IPS-15b (cell line): Measurements from ENCODE around the gene TBC1D7.

Source experiments
- H3K27me3 ChIP-seq: one replicate; pipeline ENCODE4 v1.6.1; 2013; ENCODE audit warnings: low read length; ENCODE audit not compliant: control insufficient read depth, insufficient read depth
- H3K36me3 ChIP-seq: one replicate; pipeline ENCODE4 v1.6.1; 2013; ENCODE audit warnings: low read length; ENCODE audit not compliant: control insufficient read depth, insufficient read depth
- H3K4me1 ChIP-seq: one replicate; pipeline ENCODE4 v1.6.1; 2013; ENCODE audit warnings: mild to moderate bottlenecking, low read length; ENCODE audit not compliant: control insufficient read depth, insufficient read depth
- H3K4me3 ChIP-seq: one replicate; pipeline ENCODE4 v1.5.1; 2013; ENCODE audit warnings: low read depth, low read length
- H3K9ac ChIP-seq: one replicate; pipeline ENCODE4 v1.6.1; 2013; ENCODE audit warnings: low read depth, mild to moderate bottlenecking, low read length
- H3K9me3 ChIP-seq: one replicate; pipeline ENCODE4 v1.6.1; 2013; ENCODE audit warnings: mild to moderate bottlenecking, low read length; ENCODE audit not compliant: control insufficient read depth, insufficient read depth

The TBC1D7 gene

GRCh38 chr6:13328076-13328874 is at the start of gene TBC1D7:
Gene TBC1D7, minus strand, starts transcription at chr6:13328537. Its CDS starts 1,639 bp downstream, at chr6:13326898.
- H3K27me3 ChIP-seq: no peaks in the 10 kb centered on the region
- H3K9ac ChIP-seq: peak within 1 kb of the TSS; percentile 93
- peaks cover 5% of the 10 kb centered on the region for H3K36me3 ChIP-seq
- H3K9me3 ChIP-seq: no peaks in the 10 kb centered on the region
- H3K4me1 ChIP-seq: peaks cover 5% of the 10 kb centered on the region
- peak within 1 kb of the TSS; percentile 69 for H3K4me3 ChIP-seq

GRCh38 chr6:13377054-13377758 is 48.9 kb upstream of the TBC1D7 start:
- Histone ChIP-seq H3K9ac (no peak overlapping the region), H3K4me1 (peaks cover 7% of the 10 kb centered on the region), H3K4me3 (no peak overlapping the region), H3K27me3 (no peaks in the 10 kb centered on the region), H3K36me3 (no peaks in the 10 kb centered on the region), H3K9me3 (no peaks in the 10 kb centered on the region)

GRCh38 chr6:13375360-13375878 is 47.1 kb upstream of the TBC1D7 start:
- Histone ChIP-seq H3K4me1 (no peaks in the 10 kb centered on the region), H3K4me3 (no peak overlapping the region), H3K9ac (no peak overlapping the region), H3K36me3 (no peaks in the 10 kb centered on the region), H3K27me3 (no peaks in the 10 kb centered on the region), H3K9me3 (no peaks in the 10 kb centered on the region)

GRCh38 chr6:13373919-13374318 is 45.6 kb upstream of the TBC1D7 start:
- H3K36me3 ChIP-seq: no peaks in the 10 kb centered on the region
- no peaks in the 10 kb centered on the region for H3K27me3 ChIP-seq
- no peak overlapping the region for H3K9ac ChIP-seq
- no peak overlapping the region for H3K4me3 ChIP-seq
- H3K4me1 ChIP-seq: no peaks in the 10 kb centered on the region
- no peaks in the 10 kb centered on the region for H3K9me3 ChIP-seq

GRCh38 chr6:13373488-13373886 is 45.1 kb upstream of the TBC1D7 start:
- no peaks in the 10 kb centered on the region for H3K9me3 ChIP-seq
- no peaks in the 10 kb centered on the region for H3K27me3 ChIP-seq
- no peak overlapping the region for H3K9ac ChIP-seq
- no peak overlapping the region for H3K4me3 ChIP-seq
- no peaks in the 10 kb centered on the region for H3K4me1 ChIP-seq
- H3K36me3 ChIP-seq: no peaks in the 10 kb centered on the region

- H3K9me3 ChIP-seq: no peaks in the 10 kb centered on the region
- no peaks in the 10 kb centered on the region for H3K27me3 ChIP-seq
- H3K4me1 ChIP-seq: no peaks in the 10 kb centered on the region
- no peak overlapping the region for H3K9ac ChIP-seq
- no peaks in the 10 kb centered on the region for H3K36me3 ChIP-seq
- H3K4me3 ChIP-seq: no peak overlapping the region
These were observed 44.6 kb upstream of the TBC1D7 start for GRCh38 chr6:13372688-13373487.

- no peaks in the 10 kb centered on the region for H3K27me3 ChIP-seq
- no peaks in the 10 kb centered on the region for H3K36me3 ChIP-seq
- H3K9ac ChIP-seq: no peak overlapping the region
- no peaks in the 10 kb centered on the region for H3K9me3 ChIP-seq
- no peak overlapping the region for H3K4me3 ChIP-seq
- H3K4me1 ChIP-seq: no peaks in the 10 kb centered on the region
These were observed 43.7 kb upstream of the TBC1D7 start for GRCh38 chr6:13372076-13372475.

GRCh38 chr6:13371421-13372072 is 43.2 kb upstream of the TBC1D7 start:
- Histone ChIP-seq H3K4me3 (no peak overlapping the region), H3K4me1 (no peaks in the 10 kb centered on the region), H3K9me3 (no peaks in the 10 kb centered on the region), H3K36me3 (no peaks in the 10 kb centered on the region), H3K27me3 (no peaks in the 10 kb centered on the region), H3K9ac (no peak overlapping the region)

GRCh38 chr6:13370623-13371022 is 42.3 kb upstream of the TBC1D7 start:
- no peaks in the 10 kb centered on the region for H3K36me3 ChIP-seq
- H3K27me3 ChIP-seq: no peaks in the 10 kb centered on the region
- no peaks in the 10 kb centered on the region for H3K9me3 ChIP-seq
- H3K4me3 ChIP-seq: no peak overlapping the region
- no peak overlapping the region for H3K9ac ChIP-seq
- no peaks in the 10 kb centered on the region for H3K4me1 ChIP-seq

- Histone ChIP-seq H3K36me3 (peaks cover 2% of the 10 kb centered on the region), H3K9me3 (no peaks in the 10 kb centered on the region), H3K4me3 (no peak overlapping the region)
These were observed 41.3 kb upstream of the TBC1D7 start for GRCh38 chr6:13369591-13369990.

GRCh38 chr6:13368731-13369115 is 40.4 kb upstream of the TBC1D7 start:
- Histone ChIP-seq H3K4me3 (no peak overlapping the region), H3K36me3 (peaks cover 3% of the 10 kb centered on the region), H3K9me3 (no peaks in the 10 kb centered on the region), H3K4me1 (no peaks in the 10 kb centered on the region), H3K9ac (no peak overlapping the region), H3K27me3 (no peaks in the 10 kb centered on the region)

More at GRCh38 chr6:13369591-13369990, 41.3 kb upstream of the TBC1D7 start:
- no peaks in the 10 kb centered on the region for H3K4me1 ChIP-seq
- no peak overlapping the region for H3K9ac ChIP-seq
- H3K27me3 ChIP-seq: no peaks in the 10 kb centered on the region
